Panc1 (cell line): ENCODE measurements around the gene GPR157. TPM values are rescaled to one million over a fixed set of nuclear protein-coding genes. Genes with fewer than 3 reads are reported as not detected.
A peak's percentile ranks its signal among the peaks of the same experiment; 100 is the strongest.

Experiments used
- ATAC-seq: fragments of 200-7000 bp; cut with Tn5 transposase; 2 replicates; pipeline ENCODE4 v1.9.1; 2020; ENCODE audit warnings: mild to moderate bottlenecking, moderate library complexity
- BruUV-seq: library from RNA; stranded (reverse); fragments of 400-500 nt; replicated peaks from 2 replicates; lab custom pipeline; 2021; lab: Mats Ljungman, UMichigan
- CTCF ChIA-PET: fragments of 300-600 bp; sonication (Branson Sonifier 250); formaldehyde crosslinking; loops from one replicate; lab custom pipeline; 2022; ENCODE audit warnings: antibody characterized with exemption; lab: Charles Lee
- POLR2A ChIA-PET: fragments of 300-600 bp; sonication (Branson Sonifier 250); formaldehyde crosslinking; loops from one replicate; lab custom pipeline; 2022; ENCODE audit warnings: antibody characterized with exemption; lab: Charles Lee
- DNase-seq: peaks from one replicate; pipeline ENCODE4 v3.0.0-alpha.2; 2010; ENCODE audit warnings: low read depth, low spot score
- H3K27ac ChIP-seq: 2 replicates; pipeline ENCODE4 v1.5.1; 2011; ENCODE audit warnings: mild to moderate bottlenecking, low read length, inconsistent platforms
- H3K27me3 ChIP-seq: fragments of 200-500 bp; sonication (Bioruptor generic); 2 replicates; pipeline ENCODE4 v1.6.0; 2014; ENCODE audit warnings: low read length, inconsistent platforms; ENCODE audit not compliant: control insufficient read depth, insufficient read depth
- H3K36me3 ChIP-seq: fragments of 200-500 bp; sonication (Bioruptor generic); 2 replicates; pipeline ENCODE4 v1.5.1; 2014; ENCODE audit warnings: inconsistent platforms, mild to moderate bottlenecking, low read length, moderate library complexity; ENCODE audit not compliant: control insufficient read depth, insufficient read depth
- H3K4me1 ChIP-seq: 2 replicates; pipeline ENCODE4 v1.5.1; 2011; ENCODE audit warnings: inconsistent platforms, mild to moderate bottlenecking, low read length, moderate library complexity; ENCODE audit not compliant: control insufficient read depth, insufficient read depth
- H3K4me3 ChIP-seq, 2 experiments: 2 replicates each; pipeline ENCODE4 v1.5.1; 2011 to 2012; ENCODE audit warnings: low read depth in 2 of 2, low read length in 2 of 2, mild to moderate bottlenecking in 2 of 2, inconsistent platforms in 1 of 2, moderate library complexity in 1 of 2
- H3K9me3 ChIP-seq: fragments of 200-500 bp; sonication (Bioruptor generic); 2 replicates; pipeline ENCODE4 v1.5.1; 2014; ENCODE audit warnings: low read depth, mild to moderate bottlenecking, inconsistent platforms, low read length, moderate library complexity; ENCODE audit not compliant: control insufficient read depth, insufficient read depth
- CTCF ChIP-seq: fragments of 450-650 bp; IDR thresholded peaks from 2 replicates; pipeline ENCODE4 v1.5.1; 2017; ENCODE audit warnings: mild to moderate bottlenecking
- POLR2AphosphoS5 ChIP-seq: IDR thresholded peaks from 2 replicates; pipeline ENCODE4 v1.6.1; 2012; ENCODE audit warnings: mild to moderate bottlenecking, low read depth, low read length, moderate library complexity
- REST ChIP-seq, 2 experiments: IDR thresholded peaks; 2 replicates each; pipeline ENCODE4 v1.6.1; 2011 to 2012; ENCODE audit warnings: low read depth in 2 of 2, control low read depth in 1 of 2, low read length in 1 of 2, mild to moderate bottlenecking in 1 of 2, moderate library complexity in 1 of 2; ENCODE audit not compliant: insufficient read depth in 1 of 2
- SIN3A ChIP-seq: IDR thresholded peaks from 2 replicates; pipeline ENCODE4 v1.6.1; 2012; ENCODE audit warnings: low read depth, mild to moderate bottlenecking, low read length, moderate library complexity, borderline replicate concordance; ENCODE audit not compliant: insufficient read depth
- TCF7L2 ChIP-seq: IDR thresholded peaks from 2 replicates; pipeline ENCODE4 v1.6.1; 2011; ENCODE audit warnings: mild to moderate bottlenecking, low read depth, low read length, inconsistent platforms
- in situ Hi-C: cut with HindIII; loops from 2 replicates; pipeline ENCODE4 v1.10.0; 2016; ENCODE audit warnings: low sequenced_read_pairs, low pct_unique_long_range_greater_than_20kb
- intact Hi-C: fragments of 100-400 bp; cut with micrococcal nuclease; formaldehyde crosslinking; loops from one replicate; pipeline ENCODE4 v1.10.0; 2022; ENCODE audit not compliant: unreplicated experiment
- total RNA-seq: library from RNA; stranded (reverse); gene quantifications from one replicate; pipeline ENCODE4 v1.2.1, GENCODE V29; 2021; ENCODE audit not compliant: unreplicated experiment

GPR157 gene
- total RNA-seq, 1 experiment from 2014 or later, result 19.8 TPM

GRCh38 chr1:9110669-9111356 lies 18.1 kb downstream of the GPR157 start:
- BruUV-seq, result no TSS peak
- Histone ChIP-seq H3K36me3 (no peaks in the 10 kb centered on the region), H3K27ac (no peak overlapping the region), H3K27me3 (no peaks in the 10 kb centered on the region), H3K9me3 (no peaks in the 10 kb centered on the region), H3K4me3 (no peak overlapping the region), H3K4me1 (no peaks in the 10 kb centered on the region; the same call in 1 of the 2 replicates)
- POLR2A ChIA-PET, result no interaction called here
- DNase-seq, result no peak
- ATAC-seq, result peak; percentile 90
- intact Hi-C loops (loop anchor here (2.0 kb wide), 1 partner anchor 86 kb away; no protein-coding TSS in a partner anchor), in situ Hi-C loops (no loop called here)
- no peak for TF ChIP-seq SIN3A
- peak; percentile 96 for TF ChIP-seq CTCF
- TF ChIP-seq TCF7L2, result no peak
- TF ChIP-seq REST (IDR thresholded peaks at IDR 0.05; ENCODE audit: insufficient read depth in 1 of 2, low read depth in 2 of 2, low read length in 1 of 2), result no peak
- CTCF ChIA-PET, result interaction anchor here (0.6 to 1.8 kb wide), 11 partner anchors 11 to 209 kb away, joined by 3 to 18 read pairs (median 5); partner anchors contain the start of genes GPR157 and H6PD

GRCh38 chr1:9108056-9108665 lies 20.7 kb downstream of the GPR157 start:
- no TSS peak for BruUV-seq
- Histone ChIP-seq H3K4me3 (no peak overlapping the region), H3K36me3 (no peaks in the 10 kb centered on the region), H3K9me3 (no peaks in the 10 kb centered on the region), H3K4me1 (no peaks in the 10 kb centered on the region), H3K27me3 (no peaks in the 10 kb centered on the region), H3K27ac (no peak overlapping the region)
- no peak for TF ChIP-seq SIN3A
- no peak for TF ChIP-seq POLR2AphosphoS5
- TF ChIP-seq TCF7L2, result no peak
- no peak for TF ChIP-seq CTCF
- no peak for TF ChIP-seq REST (IDR thresholded peaks at IDR 0.05; ENCODE audit: insufficient read depth in 1 of 2, low read depth in 2 of 2, low read length in 1 of 2)
- ATAC-seq, result no peak
- in situ Hi-C loops, result no loop called here
- POLR2A ChIA-PET, result no interaction called here
- intact Hi-C loops, result no loop called here
- DNase-seq, result no peak
- CTCF ChIA-PET, result interaction anchor here (0.7 kb wide), 1 partner anchor 148 kb away, joined by 5 read pairs; no protein-coding TSS in a partner anchor
